ENCODE measurements around the gene TOP2B.

TOP2B gene

DNA sequence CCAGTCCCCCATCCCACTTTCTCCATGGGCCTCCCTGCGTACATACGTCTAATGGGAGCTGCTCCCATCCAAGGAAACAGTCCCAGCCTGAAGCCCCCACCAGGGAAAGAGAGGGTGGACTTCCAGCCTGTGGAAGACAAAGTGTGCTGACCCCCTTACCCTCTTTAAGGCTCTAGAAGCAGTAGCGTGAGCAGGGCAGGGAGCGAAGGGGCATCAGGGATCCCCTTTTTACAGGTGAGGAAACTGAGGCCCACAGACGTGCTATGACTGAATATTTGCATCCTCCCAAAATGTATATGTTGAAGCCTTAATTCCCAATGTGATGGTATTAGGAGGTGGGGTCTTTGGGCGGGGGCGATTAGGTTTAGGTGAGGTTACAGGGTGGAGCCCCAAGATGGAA, 83.4 kb downstream of the TOP2B start:
- no peaks in the 10 kb centered on the region for H4K20me1 ChIP-seq (ENCODE audit: insufficient read depth)
- H3K4me2 ChIP-seq = no peak overlapping the region
- H3K79me2 ChIP-seq (ENCODE audit: insufficient read depth, low read depth) = no peaks in the 10 kb centered on the region
- H3K27me3 ChIP-seq (ENCODE audit: insufficient read depth, low read depth) = no peaks in the 10 kb centered on the region
- no peaks in the 10 kb centered on the region for H3K4me1 ChIP-seq (ENCODE audit: low read depth, poor library complexity, severe bottlenecking)
- no peak overlapping the region for H3K9ac ChIP-seq
- no peak overlapping the region for H3K27ac ChIP-seq
- TF ChIP-seq, protein P1, sequence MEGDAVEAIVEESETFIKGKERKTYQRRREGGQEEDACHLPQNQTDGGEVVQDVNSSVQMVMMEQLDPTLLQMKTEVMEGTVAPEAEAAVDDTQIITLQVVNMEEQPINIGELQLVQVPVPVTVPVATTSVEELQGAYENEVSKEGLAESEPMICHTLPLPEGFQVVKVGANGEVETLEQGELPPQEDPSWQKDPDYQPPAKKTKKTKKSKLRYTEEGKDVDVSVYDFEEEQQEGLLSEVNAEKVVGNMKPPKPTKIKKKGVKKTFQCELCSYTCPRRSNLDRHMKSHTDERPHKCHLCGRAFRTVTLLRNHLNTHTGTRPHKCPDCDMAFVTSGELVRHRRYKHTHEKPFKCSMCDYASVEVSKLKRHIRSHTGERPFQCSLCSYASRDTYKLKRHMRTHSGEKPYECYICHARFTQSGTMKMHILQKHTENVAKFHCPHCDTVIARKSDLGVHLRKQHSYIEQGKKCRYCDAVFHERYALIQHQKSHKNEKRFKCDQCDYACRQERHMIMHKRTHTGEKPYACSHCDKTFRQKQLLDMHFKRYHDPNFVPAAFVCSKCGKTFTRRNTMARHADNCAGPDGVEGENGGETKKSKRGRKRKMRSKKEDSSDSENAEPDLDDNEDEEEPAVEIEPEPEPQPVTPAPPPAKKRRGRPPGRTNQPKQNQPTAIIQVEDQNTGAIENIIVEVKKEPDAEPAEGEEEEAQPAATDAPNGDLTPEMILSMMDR (conservative IDR thresholded peaks at IDR 0.05; ENCODE audit: low read depth, low read length) = no peak
- no peak overlapping the region for H2AFZ ChIP-seq (ENCODE audit: low read depth)
- H3K4me3 ChIP-seq (IDR thresholded peaks at IDR 0.05; ENCODE audit: insufficient read depth, low read depth, low read length) = no peak overlapping the region
- no peaks in the 10 kb centered on the region for H3K36me3 ChIP-seq (ENCODE audit: insufficient read depth)

DNA sequence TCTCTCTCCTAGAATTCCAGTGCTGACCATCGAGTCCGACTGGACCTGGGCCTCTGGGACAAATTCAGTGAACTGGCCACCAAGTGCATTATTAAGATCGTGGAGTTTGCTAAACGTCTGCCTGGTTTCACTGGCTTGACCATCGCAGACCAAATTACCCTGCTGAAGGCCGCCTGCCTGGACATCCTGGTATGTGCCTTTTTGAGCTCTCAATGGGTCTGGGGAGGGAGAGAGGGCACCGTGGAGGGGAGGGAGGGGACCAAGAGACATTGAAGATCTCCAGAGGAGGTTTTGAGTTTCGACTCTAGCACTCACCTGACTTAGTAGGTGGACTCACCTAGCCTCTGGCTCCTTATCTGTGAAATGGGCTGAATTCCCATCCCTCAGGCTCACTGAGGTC, 84.2 kb downstream of the TOP2B start:
- no peaks in the 10 kb centered on the region for H3K4me1 ChIP-seq (ENCODE audit: low read depth, poor library complexity, severe bottlenecking)
- H3K79me2 ChIP-seq (ENCODE audit: insufficient read depth, low read depth) = no peaks in the 10 kb centered on the region
- H3K4me2 ChIP-seq = no peak overlapping the region
- no peak overlapping the region for H3K4me3 ChIP-seq (IDR thresholded peaks at IDR 0.05; ENCODE audit: insufficient read depth, low read depth, low read length)
- TF ChIP-seq, protein P1 (conservative IDR thresholded peaks at IDR 0.05; ENCODE audit: low read depth, low read length) = no peak
- H3K27ac ChIP-seq = no peak overlapping the region
- H4K20me1 ChIP-seq (ENCODE audit: insufficient read depth) = no peaks in the 10 kb centered on the region
- H3K9ac ChIP-seq = no peak overlapping the region
- H3K27me3 ChIP-seq (ENCODE audit: insufficient read depth, low read depth) = no peaks in the 10 kb centered on the region
- no peak overlapping the region for H2AFZ ChIP-seq (ENCODE audit: low read depth)
- H3K36me3 ChIP-seq (ENCODE audit: insufficient read depth) = no peaks in the 10 kb centered on the region

DNA sequence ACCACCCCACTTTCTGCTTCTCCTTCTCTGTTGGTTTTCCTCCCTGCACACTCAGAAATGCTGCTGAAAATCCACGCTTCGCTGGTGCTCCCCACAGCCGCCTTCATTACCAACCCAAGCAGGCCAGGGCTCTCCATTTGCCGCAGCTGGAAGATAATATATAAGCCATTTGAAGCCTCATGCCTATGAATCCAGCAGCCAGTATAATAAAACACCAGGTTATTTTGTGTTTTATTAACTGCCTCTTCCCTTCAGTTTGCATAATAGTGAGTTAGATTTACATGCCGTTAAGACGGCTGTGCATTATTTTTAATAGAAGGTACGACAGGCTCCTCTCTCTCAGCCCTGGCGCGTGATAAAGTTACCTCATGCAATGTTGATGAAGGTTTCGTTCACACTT, 86.6 kb downstream of the TOP2B start:
- Histone ChIP-seq H3K9ac (no peak overlapping the region), H3K4me3 (IDR thresholded peaks at IDR 0.05; ENCODE audit: insufficient read depth, low read depth, low read length) (no peak overlapping the region), H3K27ac (no peak overlapping the region), H3K4me2 (no peak overlapping the region), H3K4me1 (ENCODE audit: low read depth, poor library complexity, severe bottlenecking) (no peaks in the 10 kb centered on the region), H3K79me2 (ENCODE audit: insufficient read depth, low read depth) (no peaks in the 10 kb centered on the region), H3K36me3 (ENCODE audit: insufficient read depth) (no peaks in the 10 kb centered on the region), H3K27me3 (ENCODE audit: insufficient read depth, low read depth) (no peaks in the 10 kb centered on the region), H2AFZ (ENCODE audit: low read depth) (no peak overlapping the region), H4K20me1 (ENCODE audit: insufficient read depth) (no peaks in the 10 kb centered on the region)
- TF ChIP-seq, protein P1 (conservative IDR thresholded peaks at IDR 0.05; ENCODE audit: low read depth, low read length) = no peak

DNA sequence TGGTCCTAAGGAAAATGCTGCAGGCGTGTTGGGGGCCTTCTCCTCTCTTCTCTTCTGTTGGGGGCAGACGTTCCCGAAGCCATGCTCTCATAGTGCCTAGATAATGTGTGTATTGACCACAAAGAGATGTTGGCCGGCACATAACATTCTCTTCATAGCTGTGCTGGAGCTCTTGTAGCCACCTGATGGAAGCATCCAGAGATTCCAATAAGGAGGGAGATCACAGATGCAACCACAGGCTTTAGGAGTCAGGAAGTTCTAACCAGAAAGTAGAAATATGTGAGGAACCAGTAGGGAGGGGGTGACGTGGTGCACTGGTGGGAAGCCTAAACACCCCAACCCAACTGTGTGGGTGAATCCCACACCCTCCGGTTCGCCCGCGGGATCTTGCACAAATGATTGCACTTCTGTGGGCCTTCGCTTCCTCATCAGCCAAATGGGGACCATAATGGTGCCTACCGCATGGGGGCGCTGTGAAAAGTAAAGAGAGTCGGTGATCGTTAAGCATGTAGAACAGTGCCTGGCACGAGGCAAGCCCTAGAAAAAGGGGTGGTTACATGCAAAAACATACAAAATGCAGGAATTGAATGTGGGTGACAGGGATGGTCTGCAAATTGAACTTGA, 87.8 kb downstream of the TOP2B start:
- Histone ChIP-seq H3K36me3 (ENCODE audit: insufficient read depth) (no peaks in the 10 kb centered on the region), H3K9ac (no peak overlapping the region), H4K20me1 (ENCODE audit: insufficient read depth) (no peaks in the 10 kb centered on the region), H3K4me2 (no peak overlapping the region), H3K27ac (no peak overlapping the region), H3K79me2 (ENCODE audit: insufficient read depth, low read depth) (no peaks in the 10 kb centered on the region), H3K4me3 (IDR thresholded peaks at IDR 0.05; ENCODE audit: insufficient read depth, low read depth, low read length) (no peak overlapping the region), H3K4me1 (ENCODE audit: low read depth, poor library complexity, severe bottlenecking) (no peaks in the 10 kb centered on the region), H3K27me3 (ENCODE audit: insufficient read depth, low read depth) (no peaks in the 10 kb centered on the region), H2AFZ (ENCODE audit: low read depth) (no peak overlapping the region)
- TF ChIP-seq, protein P1 (conservative IDR thresholded peaks at IDR 0.05; ENCODE audit: low read depth, low read length) = no peak
